Naive B cell (primary cell): ENCODE measurements around the gene DPEP1. TPM values are rescaled to one million over a fixed set of nuclear protein-coding genes. Genes with fewer than 3 reads are reported as not detected.
"Not testable (repeated sequence)": the region's sequence is repeated elsewhere in the genome, so short reads cannot be mapped to it uniquely, and the experiment has no call there.

Experiments
- ATAC-seq, 2 donors: fragments of 150-1000 bp; cut with Tn5 transposase; 2 replicates each; pipeline ENCODE4 v1.10.0; 2021; ENCODE audit warnings: low read depth in 2 of 2, mild to moderate bottlenecking in 2 of 2, moderate library complexity in 2 of 2
- DNase-seq: peaks from one replicate; pipeline ENCODE4 v3.0.0; 2022
- H3K27ac Mint-ChIP-seq, 6 donors: one replicate each; pipeline ENCODE4 v1.8.0; 2020 to 2022; ENCODE audit warnings: mild to moderate bottlenecking in 6 of 6, mixed read lengths in 6 of 6, moderate library complexity in 5 of 6, inconsistent platforms in 2 of 6
- H3K27me3 Mint-ChIP-seq, 3 donors: one replicate each; pipeline ENCODE4 v1.8.0; 2021 to 2022; ENCODE audit warnings: mixed read lengths in 3 of 3, mild to moderate bottlenecking in 1 of 3
- H3K36me3 Mint-ChIP-seq, 2 donors: one replicate each; pipeline ENCODE4 v1.8.0; 2020 to 2022; ENCODE audit warnings: mixed read lengths in 2 of 2, inconsistent platforms in 1 of 2, mild to moderate bottlenecking in 1 of 2
- H3K4me1 Mint-ChIP-seq, 3 donors: one replicate each; pipeline ENCODE4 v1.8.0; 2020 to 2022; ENCODE audit warnings: mixed read lengths in 3 of 3, inconsistent platforms in 1 of 3, mild to moderate bottlenecking in 1 of 3, moderate library complexity in 1 of 3
- H3K4me3 Mint-ChIP-seq, 8 donors: one replicate each; pipeline ENCODE4 v1.8.0; 2020 to 2022; ENCODE audit warnings: mild to moderate bottlenecking in 8 of 8, mixed read lengths in 8 of 8, moderate library complexity in 8 of 8, inconsistent platforms in 2 of 8
- H3K9me3 Mint-ChIP-seq, 7 donors: one replicate each; pipeline ENCODE4 v1.8.0; 2020 to 2022; ENCODE audit warnings: mixed read lengths in 7 of 7, mild to moderate bottlenecking in 5 of 7, inconsistent platforms in 2 of 7, moderate library complexity in 1 of 7
- polyA plus RNA-seq, 6 donors: library from polyadenylated mRNA; unstranded; fragments of 300-500 nt; fragmentation: Illumina TruSeq; gene quantifications; one replicate each; pipeline ENCODE4 v1.2.3, GENCODE V29; 2021; ENCODE audit warnings: low read depth in 6 of 6

DPEP1 gene
- polyA plus RNA-seq, 6 donors from 2014 or later = not detected

DNA sequence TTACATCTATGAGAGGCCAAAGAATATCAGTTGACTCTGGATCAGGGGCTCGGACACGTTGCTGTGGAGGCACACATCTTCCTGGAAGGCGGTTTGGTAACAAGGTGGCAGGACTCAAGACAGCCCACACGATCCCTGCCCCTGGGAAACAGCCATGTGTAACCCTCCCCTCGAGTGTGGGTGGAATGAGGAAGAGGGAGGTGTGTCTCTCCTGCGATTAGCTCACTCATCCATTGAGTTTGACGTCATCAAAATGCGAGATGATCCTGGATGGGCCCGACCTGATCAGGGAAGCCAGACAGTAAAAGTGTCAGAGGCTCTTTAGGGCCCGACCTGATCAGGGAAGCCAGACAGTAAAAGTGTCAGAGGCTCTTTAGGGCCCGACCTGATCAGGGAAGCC lies 50.8 kb downstream of the DPEP1 start:
- not testable (repeated sequence) for DNase-seq, H3K27me3 Mint-ChIP-seq, H3K4me1 Mint-ChIP-seq, H3K4me3 Mint-ChIP-seq, H3K9me3 Mint-ChIP-seq, H3K27ac Mint-ChIP-seq, H3K36me3 Mint-ChIP-seq, ATAC-seq

DNA sequence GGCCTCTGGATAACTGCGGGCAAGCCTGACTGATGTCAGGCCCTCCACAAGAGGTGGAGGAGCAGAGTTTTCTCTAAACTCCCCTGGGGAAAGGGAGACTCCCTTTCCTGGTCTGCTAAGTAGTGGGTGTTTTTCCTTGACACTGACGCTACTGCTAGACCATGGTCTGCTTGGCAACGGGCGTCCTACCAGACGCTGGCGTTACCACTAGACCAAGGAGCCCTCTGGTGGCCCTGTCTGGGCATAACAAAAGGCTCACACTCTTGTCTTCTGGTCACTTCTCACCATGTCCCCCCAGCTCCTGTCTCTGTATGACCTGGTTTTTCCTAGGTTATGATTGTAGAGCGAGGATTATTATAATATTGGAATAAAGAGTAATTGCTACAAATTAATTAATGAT lies 53.6 kb downstream of the DPEP1 start:
- not testable (repeated sequence) for DNase-seq, H3K36me3 Mint-ChIP-seq, ATAC-seq, H3K27me3 Mint-ChIP-seq, H3K4me3 Mint-ChIP-seq, H3K27ac Mint-ChIP-seq, H3K9me3 Mint-ChIP-seq, H3K4me1 Mint-ChIP-seq

- H3K9me3 Mint-ChIP-seq = peaks cover 0 to 4% (median 0%) of the 10 kb centered on the region in 7 donors
- H3K4me1 Mint-ChIP-seq = peaks cover 0 to 5% (median 0%) of the 10 kb centered on the region in 3 donors
- ATAC-seq (no peak), DNase-seq (no peak)
- H3K27me3 Mint-ChIP-seq = no peaks in the 10 kb centered on the region
- no peak overlapping the region for H3K4me3 Mint-ChIP-seq
- H3K27ac Mint-ChIP-seq = no peak overlapping the region
- no peaks in the 10 kb centered on the region for H3K36me3 Mint-ChIP-seq
These were observed 54.2 kb downstream of the DPEP1 start for GRCh38 chr16:89667633-89668032.

GRCh38 chr16:89668790-89669158 lies 55.3 kb downstream of the DPEP1 start:
- Mint-ChIP-seq H3K4me1 (peaks cover 0 to 5% (median 0%) of the 10 kb centered on the region in 3 donors), H3K9me3 (peaks cover 0 to 4% (median 0%) of the 10 kb centered on the region in 7 donors), H3K4me3 (no peak overlapping the region), H3K27ac (peak overlapping the region in 2 of 6 donors; percentile 65 to 68), H3K27me3 (no peaks in the 10 kb centered on the region), H3K36me3 (no peaks in the 10 kb centered on the region)
- DNase-seq (no peak), ATAC-seq (no peak)

GRCh38 chr16:89669755-89670154 lies 56.3 kb downstream of the DPEP1 start:
- H3K4me3 Mint-ChIP-seq = no peak overlapping the region
- no peak overlapping the region for H3K27ac Mint-ChIP-seq
- peaks cover 0 to 5% (median 0%) of the 10 kb centered on the region in 3 donors for H3K4me1 Mint-ChIP-seq
- H3K27me3 Mint-ChIP-seq = no peaks in the 10 kb centered on the region
- H3K9me3 Mint-ChIP-seq = peaks cover 0 to 4% (median 0%) of the 10 kb centered on the region in 7 donors
- ATAC-seq (no peak), DNase-seq (no peak)
- no peaks in the 10 kb centered on the region for H3K36me3 Mint-ChIP-seq

DNA sequence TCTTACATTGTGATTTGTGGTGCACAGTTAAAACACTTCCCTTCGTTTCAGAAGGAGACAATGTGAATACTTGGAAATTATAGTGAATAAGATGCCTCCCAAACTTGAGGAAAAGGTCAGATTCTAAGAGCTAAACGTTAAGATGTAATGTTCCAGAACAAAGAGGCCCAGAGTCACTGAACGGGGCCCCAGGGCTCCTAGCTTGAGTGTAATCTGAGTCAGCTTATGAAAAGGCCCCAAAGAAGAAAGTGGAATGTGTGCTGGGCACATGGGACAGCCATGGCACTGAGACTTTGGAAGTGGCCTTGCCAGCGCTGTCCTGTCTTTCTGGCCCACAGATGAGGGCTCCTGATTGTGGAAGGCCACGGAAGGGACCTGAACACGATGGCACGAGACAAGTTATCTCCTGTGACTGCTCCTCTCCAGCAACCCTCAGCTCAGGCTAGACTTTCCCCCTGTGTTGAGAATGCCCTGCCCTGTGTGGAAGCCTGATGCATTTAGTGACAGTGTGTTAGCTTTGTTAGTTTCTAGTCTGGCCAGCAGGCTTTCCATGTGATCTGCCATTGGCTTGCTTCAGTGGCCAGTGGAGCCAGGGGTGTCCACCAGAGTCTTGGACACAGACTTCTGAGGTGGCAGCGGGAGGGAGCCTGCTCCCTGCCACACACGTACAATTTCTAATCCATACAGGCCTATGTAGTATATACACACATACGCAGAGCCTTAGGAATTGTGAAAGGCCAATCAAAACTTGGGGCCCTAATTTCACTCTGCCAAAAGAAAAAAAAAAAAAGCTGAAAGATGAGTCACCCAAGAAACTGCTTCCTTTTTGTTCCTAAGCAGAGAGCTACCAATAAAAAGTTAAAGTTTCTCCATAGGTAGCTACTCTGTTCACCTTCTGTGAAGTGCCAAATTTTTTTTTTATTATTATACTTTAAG lies 57.3 kb downstream of the DPEP1 start:
- H3K9me3 Mint-ChIP-seq = peaks cover 0 to 4% (median 0%) of the 10 kb centered on the region in 7 donors
- peaks cover 0 to 5% (median 0%) of the 10 kb centered on the region in 3 donors for H3K4me1 Mint-ChIP-seq
- no peaks in the 10 kb centered on the region for H3K36me3 Mint-ChIP-seq
- ATAC-seq (no peak), DNase-seq (no peak)
- no peaks in the 10 kb centered on the region for H3K27me3 Mint-ChIP-seq
- no peak overlapping the region for H3K4me3 Mint-ChIP-seq
- H3K27ac Mint-ChIP-seq = peak overlapping the region in 1 of 6 donors; percentile 49

- DNase-seq, H3K9me3 Mint-ChIP-seq, H3K4me1 Mint-ChIP-seq, H3K27me3 Mint-ChIP-seq, H3K27ac Mint-ChIP-seq, ATAC-seq, H3K4me3 Mint-ChIP-seq, H3K36me3 Mint-ChIP-seq: not testable (repeated sequence)
These were observed 58.1 kb downstream of the DPEP1 start for GRCh38 chr16:89671565-89671964.

- ATAC-seq = no peak
- Mint-ChIP-seq H3K27ac (no peak overlapping the region), H3K36me3 (no peaks in the 10 kb centered on the region), H3K4me1 (peaks cover 0 to 5% (median 0%) of the 10 kb centered on the region in 3 donors), H3K9me3 (peaks cover 0 to 2% (median 0%) of the 10 kb centered on the region in 7 donors), H3K4me3 (no peak overlapping the region), H3K27me3 (no peaks in the 10 kb centered on the region)
- no peak for DNase-seq
These were observed 58.9 kb downstream of the DPEP1 start for GRCh38 chr16:89672177-89672941.

- Mint-ChIP-seq H3K27me3 (no peaks in the 10 kb centered on the region), H3K27ac (no peak overlapping the region), H3K36me3 (no peaks in the 10 kb centered on the region), H3K9me3 (peaks cover 0 to 8% (median 0%) of the 10 kb centered on the region in 7 donors), H3K4me3 (no peak overlapping the region), H3K4me1 (no peaks in the 10 kb centered on the region)
- ATAC-seq (no peak), DNase-seq (no peak)
These were observed 64.8 kb downstream of the DPEP1 start for GRCh38 chr16:89678258-89678657.

DNA sequence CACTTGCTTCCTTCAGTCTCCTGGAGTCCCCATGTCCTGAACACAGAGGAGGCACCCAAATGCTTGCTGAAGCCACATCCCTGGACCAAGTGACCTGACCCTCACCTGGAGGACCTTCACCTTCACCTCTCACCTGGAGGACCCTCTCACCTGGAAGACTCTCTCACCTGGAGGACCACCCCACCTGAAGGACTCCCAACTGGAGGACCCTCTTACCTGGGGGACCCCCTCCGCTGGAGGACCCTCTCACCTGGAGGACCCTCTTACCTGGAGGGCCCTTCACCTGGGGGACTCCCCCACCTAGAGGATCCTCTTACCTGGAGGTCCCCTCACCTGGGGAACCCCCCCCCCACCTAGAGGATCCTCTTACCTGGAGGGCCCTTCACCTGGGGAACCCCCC lies 72.5 kb downstream of the DPEP1 start:
- no peaks in the 10 kb centered on the region for H3K27me3 Mint-ChIP-seq
- DNase-seq (no peak), ATAC-seq (no peak)
- H3K27ac Mint-ChIP-seq = peak overlapping the region in 3 of 6 donors; percentile 92 to 94 (median 92)
- H3K9me3 Mint-ChIP-seq = no peaks in the 10 kb centered on the region
- peaks cover 8 to 20% (median 19%) of the 10 kb centered on the region in 3 donors for H3K4me1 Mint-ChIP-seq
- H3K36me3 Mint-ChIP-seq = peaks cover 0 to 6% of the 10 kb centered on the region in 2 donors
- H3K4me3 Mint-ChIP-seq = peak overlapping the region; percentile 30 to 96 (median 72)

GRCh38 chr16:89686520-89687091 lies 73.2 kb downstream of the DPEP1 start, which contains the start of gene CDK10:
CDK10 (plus strand) TSS chr16:89686689; CDS start chr16:89686711, 22 bp downstream.
- ATAC-seq (peak; percentile 90 to 91), DNase-seq (peak; percentile 90)
- Mint-ChIP-seq H3K9me3 (no peaks in the 10 kb centered on the region), H3K4me3 (peak within 1 kb of the TSS; percentile 90 to 97 (median 92)), H3K27ac (peak within 1 kb of the TSS; percentile 81 to 94 (median 92)), H3K36me3 (peaks cover 0 to 6% of the 10 kb centered on the region in 2 donors), H3K27me3 (no peaks in the 10 kb centered on the region), H3K4me1 (peaks cover 8 to 20% (median 19%) of the 10 kb centered on the region in 3 donors)

GRCh38 chr16:89687092-89687940 lies 73.9 kb downstream of the DPEP1 start:
- peak; percentile 27 to 35 for ATAC-seq
- H3K27ac Mint-ChIP-seq = peak overlapping the region in 5 of 6 donors; percentile 32 to 92 (median 79)
- peaks cover 8 to 20% (median 19%) of the 10 kb centered on the region in 3 donors for H3K4me1 Mint-ChIP-seq

More at GRCh38 chr16:89687092-89687940, 73.9 kb downstream of the DPEP1 start:
- no peaks in the 10 kb centered on the region for H3K27me3 Mint-ChIP-seq
- no peaks in the 10 kb centered on the region for H3K9me3 Mint-ChIP-seq
- no peak for DNase-seq
- H3K4me3 Mint-ChIP-seq = peak overlapping the region; percentile 84 to 97 (median 92)
- peaks cover 0 to 6% of the 10 kb centered on the region in 2 donors for H3K36me3 Mint-ChIP-seq
